ENCODE results near the gene SIK3.

SIK3 gene

DNA sequence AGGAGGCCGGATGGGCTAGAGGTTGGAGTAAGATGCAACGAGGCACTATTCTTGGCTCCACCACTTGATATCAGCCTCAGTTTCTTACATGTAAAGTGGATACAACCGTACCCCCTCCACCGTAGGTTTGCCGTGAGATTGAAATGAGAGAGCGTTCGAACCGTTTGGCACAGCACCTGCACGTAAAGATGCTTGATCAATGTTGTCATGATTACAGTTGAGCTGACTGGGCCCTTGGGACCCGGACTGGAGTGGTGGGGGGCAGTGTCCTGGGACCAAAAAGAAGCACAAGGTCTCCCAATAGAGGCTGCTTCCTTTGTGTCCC lies 264.8 kb downstream of the SIK3 start:
- TF ChIP-seq, protein P1, sequence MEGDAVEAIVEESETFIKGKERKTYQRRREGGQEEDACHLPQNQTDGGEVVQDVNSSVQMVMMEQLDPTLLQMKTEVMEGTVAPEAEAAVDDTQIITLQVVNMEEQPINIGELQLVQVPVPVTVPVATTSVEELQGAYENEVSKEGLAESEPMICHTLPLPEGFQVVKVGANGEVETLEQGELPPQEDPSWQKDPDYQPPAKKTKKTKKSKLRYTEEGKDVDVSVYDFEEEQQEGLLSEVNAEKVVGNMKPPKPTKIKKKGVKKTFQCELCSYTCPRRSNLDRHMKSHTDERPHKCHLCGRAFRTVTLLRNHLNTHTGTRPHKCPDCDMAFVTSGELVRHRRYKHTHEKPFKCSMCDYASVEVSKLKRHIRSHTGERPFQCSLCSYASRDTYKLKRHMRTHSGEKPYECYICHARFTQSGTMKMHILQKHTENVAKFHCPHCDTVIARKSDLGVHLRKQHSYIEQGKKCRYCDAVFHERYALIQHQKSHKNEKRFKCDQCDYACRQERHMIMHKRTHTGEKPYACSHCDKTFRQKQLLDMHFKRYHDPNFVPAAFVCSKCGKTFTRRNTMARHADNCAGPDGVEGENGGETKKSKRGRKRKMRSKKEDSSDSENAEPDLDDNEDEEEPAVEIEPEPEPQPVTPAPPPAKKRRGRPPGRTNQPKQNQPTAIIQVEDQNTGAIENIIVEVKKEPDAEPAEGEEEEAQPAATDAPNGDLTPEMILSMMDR (IDR thresholded peaks at IDR 0.05): no peak

DNA sequence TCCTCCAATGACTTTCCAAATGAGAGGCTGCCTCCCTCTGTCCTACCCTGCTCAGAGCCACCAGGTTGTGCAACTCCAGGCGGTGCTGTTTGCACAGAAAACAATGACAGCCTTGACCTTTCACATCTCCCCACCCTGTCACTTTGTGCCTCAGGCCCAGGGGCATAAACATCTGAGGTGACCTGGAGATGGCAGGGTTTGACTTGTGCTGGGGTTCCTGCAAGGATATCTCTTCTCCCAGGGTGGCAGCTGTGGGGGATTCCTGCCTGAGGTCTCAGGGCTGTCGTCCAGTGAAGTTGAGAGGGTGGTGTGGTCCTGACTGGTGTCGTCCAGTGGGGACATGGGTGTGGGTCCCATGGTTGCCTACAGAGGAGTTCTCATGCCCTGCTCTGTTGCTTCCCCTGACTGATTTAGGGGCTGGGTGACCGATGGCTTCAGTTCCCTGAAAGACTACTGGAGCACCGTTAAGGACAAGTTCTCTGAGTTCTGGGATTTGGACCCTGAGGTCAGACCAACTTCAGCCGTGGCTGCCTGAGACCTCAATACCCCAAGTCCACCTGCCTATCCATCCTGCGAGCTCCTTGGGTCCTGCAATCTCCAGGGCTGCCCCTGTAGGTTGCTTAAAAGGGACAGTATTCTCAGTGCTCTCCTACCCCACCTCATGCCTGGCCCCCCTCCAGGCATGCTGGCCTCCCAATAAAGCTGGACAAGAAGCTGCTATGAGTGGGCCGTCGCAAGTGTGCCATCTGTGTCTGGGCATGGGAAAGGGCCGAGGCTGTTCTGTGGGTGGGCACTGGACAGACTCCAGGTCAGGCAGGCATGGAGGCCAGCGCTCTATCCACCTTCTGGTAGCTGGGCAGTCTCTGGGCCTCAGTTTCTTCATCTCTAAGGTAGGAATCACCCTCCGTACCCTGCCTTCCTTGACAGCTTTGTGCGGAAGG lies 265.6 kb downstream of the SIK3 start:
- TF ChIP-seq, protein P1 (IDR thresholded peaks at IDR 0.05): no peak

DNA sequence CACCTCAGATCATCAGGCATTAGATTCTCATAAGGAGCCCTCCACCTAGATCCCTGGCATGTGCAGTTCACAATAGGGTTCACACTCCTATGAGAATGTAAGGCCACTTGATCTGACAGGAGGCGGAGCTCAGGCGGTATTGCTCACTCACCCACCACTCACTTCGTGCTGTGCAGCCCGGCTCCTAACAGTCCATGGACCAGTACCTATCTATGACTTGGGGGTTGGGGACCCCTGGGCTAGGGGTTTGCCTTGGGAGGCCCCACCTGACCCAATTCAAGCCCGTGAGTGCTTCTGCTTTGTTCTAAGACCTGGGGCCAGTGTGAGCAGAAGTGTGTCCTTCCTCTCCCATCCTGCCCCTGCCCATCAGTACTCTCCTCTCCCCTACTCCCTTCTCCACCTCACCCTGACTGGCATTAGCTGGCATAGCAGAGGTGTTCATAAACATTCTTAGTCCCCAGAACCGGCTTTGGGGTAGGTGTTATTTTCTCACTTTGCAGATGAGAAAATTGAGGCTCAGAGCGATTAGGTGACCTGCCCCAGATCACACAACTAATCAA lies 266.4 kb downstream of the SIK3 start:
- TF ChIP-seq, protein P1 (IDR thresholded peaks at IDR 0.05): no peak

DNA sequence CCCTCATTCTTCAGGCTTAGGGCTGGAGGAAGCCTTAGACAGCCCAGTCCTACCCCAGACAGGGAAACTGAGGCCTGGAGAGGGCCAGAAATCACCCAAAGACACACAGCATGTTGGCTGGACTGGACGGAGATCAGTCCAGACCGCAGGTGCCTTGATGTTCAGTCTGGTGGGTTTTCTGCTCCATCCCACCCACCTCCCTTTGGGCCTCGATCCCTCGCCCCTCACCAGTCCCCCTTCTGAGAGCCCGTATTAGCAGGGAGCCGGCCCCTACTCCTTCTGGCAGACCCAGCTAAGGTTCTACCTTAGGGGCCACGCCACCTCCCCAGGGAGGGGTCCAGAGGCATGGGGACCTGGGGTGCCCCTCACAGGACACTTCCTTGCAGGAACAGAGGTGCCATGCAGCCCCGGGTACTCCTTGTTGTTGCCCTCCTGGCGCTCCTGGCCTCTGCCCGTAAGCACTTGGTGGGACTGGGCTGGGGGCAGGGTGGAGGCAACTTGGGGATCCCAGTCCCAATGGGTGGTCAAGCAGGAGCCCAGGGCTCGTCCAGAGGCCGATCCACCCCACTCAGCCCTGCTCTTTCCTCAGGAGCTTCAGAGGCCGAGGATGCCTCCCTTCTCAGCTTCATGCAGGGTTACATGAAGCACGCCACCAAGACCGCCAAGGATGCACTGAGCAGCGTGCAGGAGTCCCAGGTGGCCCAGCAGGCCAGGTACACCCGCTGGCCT lies 267.9 kb downstream of the SIK3 start:
- TF ChIP-seq, protein P1 (IDR thresholded peaks at IDR 0.05): no peak

DNA sequence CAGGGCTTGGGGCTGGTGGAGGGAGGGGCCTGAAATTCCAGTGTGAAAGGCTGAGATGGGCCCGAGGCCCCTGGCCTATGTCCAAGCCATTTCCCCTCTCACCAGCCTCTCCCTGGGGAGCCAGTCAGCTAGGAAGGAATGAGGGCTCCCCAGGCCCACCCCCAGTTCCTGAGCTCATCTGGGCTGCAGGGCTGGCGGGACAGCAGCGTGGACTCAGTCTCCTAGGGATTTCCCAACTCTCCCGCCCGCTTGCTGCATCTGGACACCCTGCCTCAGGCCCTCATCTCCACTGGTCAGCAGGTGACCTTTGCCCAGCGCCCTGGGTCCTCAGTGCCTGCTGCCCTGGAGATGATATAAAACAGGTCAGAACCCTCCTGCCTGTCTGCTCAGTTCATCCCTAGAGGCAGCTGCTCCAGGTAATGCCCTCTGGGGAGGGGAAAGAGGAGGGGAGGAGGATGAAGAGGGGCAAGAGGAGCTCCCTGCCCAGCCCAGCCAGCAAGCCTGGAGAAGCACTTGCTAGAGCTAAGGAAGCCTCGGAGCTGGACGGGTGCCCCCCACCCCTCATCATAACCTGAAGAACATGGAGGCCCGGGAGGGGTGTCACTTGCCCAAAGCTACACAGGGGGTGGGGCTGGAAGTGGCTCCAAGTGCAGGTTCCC lies 268.6 kb downstream of the SIK3 start, which contains the start of gene APOC3:
APOC3 (plus strand) TSS at position 383 of the 659 bp plus-strand sequence. CDS start 676 bp downstream, outside the sequence.
- TF ChIP-seq, protein P1 (IDR thresholded peaks at IDR 0.05): no peak

DNA sequence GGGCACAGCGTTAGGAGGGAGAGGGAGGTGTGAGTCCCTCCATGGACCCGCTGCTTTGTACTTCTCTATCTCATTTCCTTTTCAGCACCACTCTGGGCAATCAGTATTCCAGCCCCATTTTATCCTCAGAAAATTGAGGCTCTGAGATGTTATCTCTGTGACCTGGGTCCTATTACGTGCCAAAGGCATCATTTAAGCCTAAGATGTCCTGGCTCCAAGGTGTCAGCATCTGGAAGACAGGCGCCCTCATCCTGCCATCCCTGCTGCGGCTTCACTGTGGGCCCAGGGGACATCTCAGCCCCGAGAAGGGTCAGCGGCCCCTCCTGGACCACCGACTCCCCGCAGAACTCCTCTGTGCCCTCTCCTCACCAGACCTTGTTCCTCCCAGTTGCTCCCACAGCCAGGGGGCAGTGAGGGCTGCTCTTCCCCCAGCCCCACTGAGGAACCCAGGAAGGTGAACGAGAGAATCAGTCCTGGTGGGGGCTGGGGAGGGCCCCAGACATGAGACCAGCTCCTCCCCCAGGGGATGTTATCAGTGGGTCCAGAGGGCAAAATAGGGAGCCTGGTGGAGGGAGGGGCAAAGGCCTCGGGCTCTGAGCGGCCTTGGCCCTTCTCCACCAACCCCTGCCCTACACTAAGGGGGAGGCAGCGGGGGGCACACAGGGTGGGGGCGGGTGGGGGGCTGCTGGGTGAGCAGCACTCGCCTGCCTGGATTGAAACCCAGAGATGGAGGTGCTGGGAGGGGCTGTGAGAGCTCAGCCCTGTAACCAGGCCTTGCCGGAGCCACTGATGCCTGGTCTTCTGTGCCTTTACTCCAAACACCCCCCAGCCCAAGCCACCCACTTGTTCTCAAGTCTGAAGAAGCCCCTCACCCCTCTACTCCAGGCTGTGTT lies 269.4 kb downstream of the SIK3 start:
- TF ChIP-seq, protein P1 (IDR thresholded peaks at IDR 0.05): no peak
